ENCODE measurements around the gene MAOB.

- TF ChIP-seq, protein P1, sequence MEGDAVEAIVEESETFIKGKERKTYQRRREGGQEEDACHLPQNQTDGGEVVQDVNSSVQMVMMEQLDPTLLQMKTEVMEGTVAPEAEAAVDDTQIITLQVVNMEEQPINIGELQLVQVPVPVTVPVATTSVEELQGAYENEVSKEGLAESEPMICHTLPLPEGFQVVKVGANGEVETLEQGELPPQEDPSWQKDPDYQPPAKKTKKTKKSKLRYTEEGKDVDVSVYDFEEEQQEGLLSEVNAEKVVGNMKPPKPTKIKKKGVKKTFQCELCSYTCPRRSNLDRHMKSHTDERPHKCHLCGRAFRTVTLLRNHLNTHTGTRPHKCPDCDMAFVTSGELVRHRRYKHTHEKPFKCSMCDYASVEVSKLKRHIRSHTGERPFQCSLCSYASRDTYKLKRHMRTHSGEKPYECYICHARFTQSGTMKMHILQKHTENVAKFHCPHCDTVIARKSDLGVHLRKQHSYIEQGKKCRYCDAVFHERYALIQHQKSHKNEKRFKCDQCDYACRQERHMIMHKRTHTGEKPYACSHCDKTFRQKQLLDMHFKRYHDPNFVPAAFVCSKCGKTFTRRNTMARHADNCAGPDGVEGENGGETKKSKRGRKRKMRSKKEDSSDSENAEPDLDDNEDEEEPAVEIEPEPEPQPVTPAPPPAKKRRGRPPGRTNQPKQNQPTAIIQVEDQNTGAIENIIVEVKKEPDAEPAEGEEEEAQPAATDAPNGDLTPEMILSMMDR (IDR thresholded peaks at IDR 0.05) = no peak
- TF ChIP-seq POLR2A (IDR thresholded peaks at IDR 0.05) = no peak
Observed at GRCh38 chrX:43878906-43879526, 3.2 kb downstream of the MAOB start.
